H1 (cell line): ENCODE results near the gene CD99. TPM values are rescaled to one million over a fixed set of nuclear protein-coding genes. Genes with fewer than 3 reads are reported as not detected.

Experiments used
- CTCF ChIA-PET: fragments of 300-600 bp; sonication (Branson Sonifier 250); formaldehyde crosslinking; loops from one replicate; lab custom pipeline; 2021; ENCODE audit not compliant: partially characterized antibody; lab: Charles Lee
- POLR2A ChIA-PET: fragments of 300-600 bp; sonication (Branson Sonifier 250); formaldehyde crosslinking; loops from one replicate; lab custom pipeline; 2021; ENCODE audit warnings: inconsistent platforms; ENCODE audit not compliant: partially characterized antibody; lab: Charles Lee
- DNase-seq, 2 experiments: peaks; one replicate each; pipeline versions ENCODE4 v3.0.0 to v3.0.0-alpha.2; 2010 to 2022; ENCODE audit warnings: low spot score in 2 of 2, low read depth in 1 of 2, mixed read lengths in 1 of 2
- FAIRE-seq: peaks from 2 replicates; lab custom pipeline; 2011; peaks lifted over from hg19 to GRCh38; lab: Jason Lieb, UNC
- H2AFZ ChIP-seq: 2 replicates; pipeline ENCODE4 v1.8.1; 2012; ENCODE audit warnings: low read length, inconsistent platforms
- H2AK5ac ChIP-seq: 2 replicates; pipeline ENCODE4 v1.6.1; 2013; ENCODE audit warnings: low read depth, low read length
- H2BK120ac ChIP-seq: replicated peaks from 2 replicates; pipeline ENCODE3; 2013; ENCODE audit warnings: low read depth, low read length, inconsistent platforms
- H2BK12ac ChIP-seq: 2 replicates; pipeline ENCODE4 v1.6.1; 2013; ENCODE audit warnings: low read depth, low read length
- H2BK15ac ChIP-seq: 2 replicates; pipeline ENCODE4 v1.6.1; 2013; ENCODE audit warnings: low read length
- H2BK20ac ChIP-seq: 2 replicates; pipeline ENCODE4 v1.6.1; 2013; ENCODE audit warnings: low read length
- H2BK5ac ChIP-seq: 2 replicates; pipeline ENCODE4 v1.6.1; 2013; ENCODE audit warnings: low read depth, low read length
- H3K14ac ChIP-seq: 2 replicates; pipeline ENCODE4 v1.6.1; 2013; ENCODE audit warnings: inconsistent platforms; ENCODE audit not compliant: insufficient read length
- H3K18ac ChIP-seq: 2 replicates; pipeline ENCODE4 v1.6.1; 2013; ENCODE audit warnings: low read length; ENCODE audit errors: extremely low read depth
- H3K23ac ChIP-seq: 2 replicates; pipeline ENCODE4 v1.6.1; 2013; ENCODE audit warnings: inconsistent platforms; ENCODE audit not compliant: insufficient read length
- H3K23me2 ChIP-seq: 2 replicates; pipeline ENCODE4 v1.6.1; 2013; ENCODE audit warnings: low read depth, low read length
- H3K27ac ChIP-seq: 2 replicates; pipeline ENCODE4 v1.6.1; 2011; ENCODE audit warnings: low read depth, low read length, inconsistent platforms
- H3K27me3 ChIP-seq, 4 experiments: replicated peaks in 1 of 4; 1 replicate in 1 of 4; 2 replicates in 3 of 4; pipeline versions ENCODE4 v1.6.1 to v1.8.1; 2011 to 2013; ENCODE audit warnings: low read length in 3 of 4, mild to moderate bottlenecking in 3 of 4, inconsistent platforms in 2 of 4, mixed read lengths in 2 of 4, moderate library complexity in 1 of 4; ENCODE audit not compliant: control insufficient read depth in 3 of 4, insufficient read depth in 3 of 4; ENCODE audit errors: extremely low read depth in 1 of 4
- H3K36me3 ChIP-seq, 4 experiments: 2 replicates each; pipeline versions ENCODE4 v1.6.1 to v1.8.1; 2011 to 2013; ENCODE audit warnings: mild to moderate bottlenecking in 4 of 4, low read length in 3 of 4, moderate library complexity in 2 of 4, control low read depth in 1 of 4, inconsistent platforms in 1 of 4; ENCODE audit not compliant: insufficient read depth in 4 of 4, control insufficient read depth in 2 of 4
- H3K4ac ChIP-seq: replicated peaks from 2 replicates; pipeline ENCODE3; 2013; ENCODE audit warnings: low read length, low read depth, mixed read lengths, inconsistent platforms; ENCODE audit not compliant: insufficient read length
- H3K4me1 ChIP-seq, 4 experiments: replicated peaks in 1 of 4; 1 replicate in 1 of 4; 2 replicates in 3 of 4; pipeline versions ENCODE4 v1.6.1 to v1.8.1; 2011 to 2013; ENCODE audit warnings: low read length in 3 of 4, inconsistent platforms in 2 of 4, mixed read lengths in 1 of 4; ENCODE audit not compliant: insufficient read depth in 4 of 4, control insufficient read depth in 3 of 4
- H3K4me2 ChIP-seq, 2 experiments: 2 replicates each; pipeline versions ENCODE4 v1.6.1 to v1.8.1; 2011 to 2013; ENCODE audit warnings: low read depth in 2 of 2, low read length in 2 of 2, control low read depth in 1 of 2, inconsistent platforms in 1 of 2, mild to moderate bottlenecking in 1 of 2; ENCODE audit not compliant: insufficient read depth in 1 of 2
- H3K4me3 ChIP-seq, 4 experiments: fragments of 200-600, 300-600 bp in 1 of 4; sonication (generic), shearing (Covaris generic), sonication (Bioruptor Twin) in 1 of 4; 2 replicates each; pipeline versions ENCODE4 v1.5.1 to v1.8.1; 2011 to 2016; ENCODE audit warnings: low read length in 4 of 4, low read depth in 3 of 4, control low read depth in 2 of 4, inconsistent platforms in 2 of 4, mild to moderate bottlenecking in 2 of 4, mixed read lengths in 1 of 4, moderate library complexity in 1 of 4; ENCODE audit not compliant: insufficient read depth in 2 of 4; ENCODE audit errors: extremely low read depth in 1 of 4
- H3K56ac ChIP-seq: replicated peaks from 2 replicates; pipeline ENCODE3; 2013; ENCODE audit warnings: low read depth, mild to moderate bottlenecking, mixed read lengths, low read length, inconsistent platforms; ENCODE audit not compliant: insufficient read length
- H3K79me1 ChIP-seq: 2 replicates; pipeline ENCODE4 v1.6.1; 2013; ENCODE audit warnings: low read depth, low read length, control low read depth
- H3K79me2 ChIP-seq, 2 experiments: 2 replicates each; pipeline versions ENCODE4 v1.6.1 to v1.8.1; 2012 to 2013; ENCODE audit warnings: low read length in 2 of 2, mild to moderate bottlenecking in 2 of 2, inconsistent platforms in 1 of 2; ENCODE audit not compliant: insufficient read depth in 2 of 2, control insufficient read depth in 1 of 2
- H3K9ac ChIP-seq, 4 experiments: replicated peaks in 1 of 4; 1 replicate in 1 of 4; 2 replicates in 3 of 4; pipeline versions ENCODE4 v1.6.1 to v1.8.1; 2011 to 2013; ENCODE audit warnings: low read depth in 3 of 4, low read length in 3 of 4, control low read depth in 2 of 4, mild to moderate bottlenecking in 2 of 4, moderate library complexity in 2 of 4, inconsistent platforms in 1 of 4; ENCODE audit errors: extremely low read depth in 1 of 4
- H3K9me3 ChIP-seq, 2 experiments: 2 replicates each; pipeline versions ENCODE4 v1.6.1 to v1.8.1; 2012 to 2013; ENCODE audit warnings: mild to moderate bottlenecking in 2 of 2, moderate library complexity in 2 of 2, control low read depth in 1 of 2, inconsistent platforms in 1 of 2, low read depth in 1 of 2, low read length in 1 of 2, mixed read lengths in 1 of 2; ENCODE audit not compliant: insufficient read depth in 2 of 2
- H4K20me1 ChIP-seq, 2 experiments: replicated peaks in 1 of 2; 2 replicates each; pipeline versions ENCODE3 to v1.8.1; 2011 to 2013; ENCODE audit warnings: inconsistent platforms in 2 of 2, low read length in 2 of 2, mild to moderate bottlenecking in 1 of 2; ENCODE audit not compliant: insufficient read depth in 2 of 2, control insufficient read depth in 1 of 2
- H4K5ac ChIP-seq: 2 replicates; pipeline ENCODE4 v1.6.1; 2013; ENCODE audit warnings: low read length, low read depth, mixed read lengths, inconsistent platforms; ENCODE audit not compliant: insufficient read length
- H4K8ac ChIP-seq: 2 replicates; pipeline ENCODE4 v1.8.0; 2013; ENCODE audit warnings: mild to moderate bottlenecking, moderate library complexity, low read length, inconsistent platforms; ENCODE audit not compliant: insufficient read depth; ENCODE audit errors: extremely low read depth
- H4K91ac ChIP-seq: replicated peaks from 2 replicates; pipeline ENCODE3; 2013; ENCODE audit warnings: low read length, mixed read lengths, inconsistent platforms; ENCODE audit not compliant: insufficient read length
- ATF2 ChIP-seq: IDR thresholded peaks from 2 replicates; pipeline ENCODE4 v1.6.1; 2012; ENCODE audit warnings: low read length, inconsistent platforms
- GTF2F1 ChIP-seq: IDR thresholded peaks from 2 replicates; pipeline ENCODE4 v1.6.1; 2012; ENCODE audit warnings: low read depth, low read length, improper control_type of control experiment, borderline replicate concordance
- SIRT6 ChIP-seq: IDR thresholded peaks from one replicate; pipeline ENCODE4 v1.7.1; 2012; ENCODE audit warnings: low read length, inconsistent platforms
- SUZ12 ChIP-seq: fragments of 200-600 bp; sonication (generic); IDR thresholded peaks from 2 replicates; pipeline ENCODE4 v1.6.1; 2012; ENCODE audit warnings: mild to moderate bottlenecking, inconsistent platforms, low read length, moderate library complexity, mixed read lengths
- TAF1 ChIP-seq: IDR thresholded peaks from 2 replicates; pipeline ENCODE4 v1.6.1; 2011; ENCODE audit warnings: mild to moderate bottlenecking, low read depth, low read length
- TBP ChIP-seq: IDR thresholded peaks from 2 replicates; pipeline ENCODE4 v1.6.1; 2011; ENCODE audit warnings: low read depth, low read length, improper control_type of control experiment
- TEAD4 ChIP-seq: IDR thresholded peaks from 2 replicates; pipeline ENCODE4 v1.6.1; 2012; ENCODE audit warnings: low read depth, low read length, inconsistent platforms, mixed read lengths
- USF2 ChIP-seq: IDR thresholded peaks from 2 replicates; pipeline ENCODE4 v1.6.1; 2011; ENCODE audit warnings: low read length, improper control_type of control experiment
- YY1 ChIP-seq: IDR thresholded peaks from 2 replicates; pipeline ENCODE4 v1.6.1; 2011; ENCODE audit warnings: low read depth, mild to moderate bottlenecking, low read length
- WGBS, 2 experiments: shearing (Covaris generic) in 1 of 2; methylation state at CpG; one replicate each; pipeline versions ENCODE4 v1.1.6 to v1.1.7; 2013 to 2015; ENCODE audit warnings: low lambda C conversion rate in 2 of 2, mixed read lengths in 2 of 2, inconsistent platforms in 1 of 2, low coverage in 1 of 2, missing lambda C conversion rate in 1 of 2; ENCODE audit not compliant: insufficient replicate concordance in 2 of 2, insufficient coverage in 1 of 2, insufficient read length in 1 of 2; ENCODE audit errors: extremely low coverage in 1 of 2, missing lambda C conversion rate in 1 of 2; 5-methylcytosine and 5-hydroxymethylcytosine counted together
- polyA plus RNA-seq, 7 experiments: library from polyadenylated mRNA; depleted of rRNA in 3 of 7; stranded (reverse) in 5 of 7; unstranded in 2 of 7; fragments of >200 nt in 5 of 7; fragments of 200-250 nt in 2 of 7; gene quantifications; 1 replicate in 5 of 7; 2 replicates in 1 of 7; 4 replicates in 1 of 7; pipeline versions ENCODE4 v1.2.1 to v1.2.3, GENCODE V29; 2011 to 2013; ENCODE audit warnings: missing spikeins in 2 of 7, mixed read lengths in 2 of 7
- total RNA-seq: library from RNA; stranded (reverse); fragmentation: NEBNext Ultra II Directional; extraction: Animal tissue kit (Norgen Biotek cat#: 25700); gene quantifications from 2 replicates; pipeline ENCODE4 v1.2.1, GENCODE V29; 2021

The CD99 gene
- total and polyA plus RNA-seq, 2 of the 8 experiments (the other 6 are each of a cell fraction or from before 2014, with no cell fraction given) = 30.1 to 47.8 TPM

DNA sequence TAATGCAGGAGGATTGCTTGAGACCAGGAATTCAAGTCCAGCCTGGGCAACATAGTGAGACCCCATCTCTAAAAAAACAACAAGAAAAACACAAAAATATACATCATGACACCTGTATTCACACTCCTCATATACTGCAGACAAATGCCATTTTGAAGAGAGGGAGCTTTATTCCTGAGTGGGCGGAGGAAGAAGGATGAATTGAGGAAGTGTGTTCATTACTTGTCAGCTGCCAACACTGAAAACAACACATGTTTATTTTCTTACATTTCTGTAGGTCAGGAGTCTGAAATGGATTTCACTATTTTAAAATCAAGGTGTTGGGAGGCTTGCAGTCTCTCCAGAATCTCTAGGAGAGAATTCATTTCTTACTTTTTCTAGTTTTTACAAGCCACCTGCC is 47.2 kb upstream of the CD99 start:
- H3K23me2 ChIP-seq = peaks cover 2% of the 10 kb centered on the region; the same call in 1 of the 2 replicates
- FAIRE-seq (no peak), DNase-seq (no peak)
- H3K9ac ChIP-seq = no peak overlapping the region
- no peak overlapping the region for H3K27ac ChIP-seq
- H3K4me2 ChIP-seq = no peak overlapping the region
- H3K27me3 ChIP-seq = no peaks in the 10 kb centered on the region
- ChIA-PET CTCF (no interaction called here), POLR2A (no interaction called here)
- H4K5ac ChIP-seq = no peak overlapping the region
- H4K91ac ChIP-seq = no peak overlapping the region
- H3K4me1 ChIP-seq = no peaks in the 10 kb centered on the region
- H3K79me1 ChIP-seq = no peaks in the 10 kb centered on the region; the same call in 1 of the 2 replicates
- no peak overlapping the region for H2BK5ac ChIP-seq
- H2AK5ac ChIP-seq = no peak overlapping the region
- H2BK12ac ChIP-seq = no peak overlapping the region
- H3K4ac ChIP-seq = no peak overlapping the region
- H3K79me2 ChIP-seq = no peaks in the 10 kb centered on the region; a peak in 2 of 4 replicates
- H3K14ac ChIP-seq = no peak overlapping the region
- H2BK15ac ChIP-seq = no peak overlapping the region
- H3K23ac ChIP-seq = no peak overlapping the region
- peaks cover 0 to 3% of the 10 kb centered on the region in 2 experiments for H4K20me1 ChIP-seq
- H3K56ac ChIP-seq = no peak overlapping the region
- no peak overlapping the region for H4K8ac ChIP-seq
- no peaks in the 10 kb centered on the region; a peak in 1 of 4 replicates for H3K9me3 ChIP-seq
- H2BK120ac ChIP-seq = no peak overlapping the region
- no peak overlapping the region for H3K18ac ChIP-seq
- WGBS, 2 experiments = 95% methylated on average over 1 of the region's 1 CpG; no CpG with 5 or more reads in 1 of the 2 experiments
- no peak overlapping the region for H3K4me3 ChIP-seq
- no peak overlapping the region for H2BK20ac ChIP-seq
- H2AFZ ChIP-seq = no peak overlapping the region
- peaks cover 0 to 27% (median 11%) of the 10 kb centered on the region in 4 experiments; a peak in 4 of 8 replicates for H3K36me3 ChIP-seq
- TF ChIP-seq ATF2 = no peak
- no peak for TF ChIP-seq SIRT6
- TF ChIP-seq TAF1 = no peak
- no peak for TF ChIP-seq SUZ12
- TF ChIP-seq TEAD4 = no peak
- no peak for TF ChIP-seq GTF2F1
- no peak for TF ChIP-seq YY1
- TF ChIP-seq USF2 = no peak
- no peak for TF ChIP-seq TBP
